Measurements from ENCODE around the gene POU2AF2.
"Not testable (repeated sequence)": the region's sequence is repeated elsewhere in the genome, so short reads cannot be mapped to it uniquely, and the experiment has no call there.

POU2AF2 gene

DNA sequence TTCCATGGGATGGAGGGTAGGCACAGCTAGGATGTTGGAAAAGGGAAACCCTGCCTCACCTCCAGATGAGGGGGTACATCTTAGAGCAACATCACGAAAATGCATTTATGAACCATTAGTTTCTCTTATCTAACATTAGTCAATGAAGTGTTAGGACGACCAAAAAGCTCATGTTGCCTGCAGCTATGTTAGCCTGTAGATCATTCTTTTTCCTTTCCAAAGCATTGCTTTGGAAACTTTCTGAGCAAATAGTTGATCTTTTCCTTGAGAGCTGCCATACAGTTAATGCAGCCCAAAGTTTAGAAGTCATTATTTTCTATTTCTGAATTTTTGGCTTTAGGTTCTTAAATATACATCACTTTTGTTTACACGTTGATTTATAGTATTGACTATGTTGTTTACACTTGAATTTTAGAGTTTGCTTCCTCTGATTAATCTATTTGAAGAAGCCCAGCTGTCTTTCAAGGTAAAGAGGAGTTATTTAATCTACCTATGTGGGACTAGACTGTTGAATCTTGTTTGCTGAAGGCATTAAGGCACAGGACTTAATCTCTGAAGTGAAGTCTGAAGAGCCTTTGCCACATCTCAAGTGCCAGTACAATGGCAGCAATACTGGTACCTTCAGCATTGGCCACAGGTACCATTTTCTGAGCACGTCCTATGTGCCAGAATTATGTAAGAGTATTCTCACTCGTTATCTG lies 63.8 kb downstream of the POU2AF2 start:
- Histone ChIP-seq H3K36me3 (ENCODE audit: control insufficient read depth in 2 of 2, insufficient read depth in 2 of 2, low read length in 2 of 2) (no peaks in the 10 kb centered on the region), H3K9ac (ENCODE audit: low read depth in 1 of 2, low read length in 2 of 2) (no peak overlapping the region), H3K4me3 (ENCODE audit: low read length in 2 of 2) (no peak overlapping the region), H3K27me3 (ENCODE audit: control insufficient read depth in 2 of 2, insufficient read depth in 2 of 2, low read length in 2 of 2) (no peaks in the 10 kb centered on the region), H3K27ac (ENCODE audit: low read depth in 2 of 2, low read length in 2 of 2) (peak overlapping the region; percentile 36 to 52), H3K9me3 (ENCODE audit: control insufficient read depth in 2 of 2, low read length in 2 of 2) (no peaks in the 10 kb centered on the region), H3K4me1 (ENCODE audit: control insufficient read depth in 2 of 2, insufficient read depth in 2 of 2, low read length in 2 of 2) (peaks cover 11 to 21% of the 10 kb centered on the region in 2 donors)

DNA sequence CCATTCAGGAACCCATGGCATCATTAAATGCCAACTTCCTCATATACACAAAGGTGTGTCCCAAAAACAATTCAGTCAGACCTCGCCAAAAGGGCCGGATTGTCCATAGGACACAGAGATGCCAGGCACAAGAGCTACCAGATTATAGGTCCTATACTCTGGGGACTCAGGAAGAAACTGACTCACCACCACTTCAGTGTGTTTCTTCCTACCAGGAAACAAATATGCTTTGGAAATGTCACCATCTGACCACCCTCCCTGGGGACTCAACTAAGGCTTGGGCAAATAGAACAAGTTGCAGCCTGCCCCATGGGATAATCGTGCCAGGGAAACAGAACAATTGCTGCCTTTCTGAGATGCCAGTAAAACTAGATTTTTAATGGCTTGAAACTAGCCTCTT lies 64.6 kb downstream of the POU2AF2 start:
- H3K27me3 ChIP-seq (ENCODE audit: control insufficient read depth in 2 of 2, insufficient read depth in 2 of 2, low read length in 2 of 2): no peaks in the 10 kb centered on the region
- H3K27ac ChIP-seq (ENCODE audit: low read depth in 2 of 2, low read length in 2 of 2): peak overlapping the region; percentile 36 to 52

DNA sequence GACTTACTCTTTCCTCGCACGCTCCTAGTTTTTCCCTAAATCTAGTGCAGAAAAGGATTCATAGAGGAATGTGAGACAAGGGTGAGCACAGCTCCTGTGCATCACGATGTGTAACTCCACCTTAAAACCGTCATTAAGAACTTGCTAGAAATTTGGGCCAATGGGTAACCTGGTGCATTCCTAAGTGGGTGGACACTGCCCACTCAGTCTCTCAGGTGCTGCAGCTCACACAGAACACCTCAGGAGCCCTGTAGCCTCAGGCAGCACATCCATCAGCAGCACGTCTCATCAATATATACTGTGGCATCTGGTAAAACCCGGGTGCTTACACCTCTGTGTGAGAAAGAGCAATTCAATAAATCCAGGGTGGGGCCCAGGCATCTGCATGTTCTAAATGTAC lies 65.2 kb downstream of the POU2AF2 start:
- H3K27ac ChIP-seq (ENCODE audit: low read depth in 2 of 2, low read length in 2 of 2): no peak overlapping the region
- H3K36me3 ChIP-seq (ENCODE audit: control insufficient read depth in 2 of 2, insufficient read depth in 2 of 2, low read length in 2 of 2): no peaks in the 10 kb centered on the region
- no peaks in the 10 kb centered on the region for H3K9me3 ChIP-seq (ENCODE audit: control insufficient read depth in 2 of 2, low read length in 2 of 2)
- H3K27me3 ChIP-seq (ENCODE audit: control insufficient read depth in 2 of 2, insufficient read depth in 2 of 2, low read length in 2 of 2): no peaks in the 10 kb centered on the region
- no peak overlapping the region for H3K4me3 ChIP-seq (ENCODE audit: low read length in 2 of 2)
- H3K4me1 ChIP-seq (ENCODE audit: control insufficient read depth in 2 of 2, insufficient read depth in 2 of 2, low read length in 2 of 2): peaks cover 11 to 21% of the 10 kb centered on the region in 2 donors
- H3K9ac ChIP-seq (ENCODE audit: low read depth in 1 of 2, low read length in 2 of 2): no peak overlapping the region

More for the DNA sequence above, 64.6 kb downstream of the POU2AF2 start:
- no peaks in the 10 kb centered on the region for H3K9me3 ChIP-seq (ENCODE audit: control insufficient read depth in 2 of 2, low read length in 2 of 2)
- H3K4me1 ChIP-seq (ENCODE audit: control insufficient read depth in 2 of 2, insufficient read depth in 2 of 2, low read length in 2 of 2): peaks cover 11 to 21% of the 10 kb centered on the region in 2 donors
- no peak overlapping the region for H3K4me3 ChIP-seq (ENCODE audit: low read length in 2 of 2)
- H3K9ac ChIP-seq (ENCODE audit: low read depth in 1 of 2, low read length in 2 of 2): no peak overlapping the region
- no peaks in the 10 kb centered on the region for H3K36me3 ChIP-seq (ENCODE audit: control insufficient read depth in 2 of 2, insufficient read depth in 2 of 2, low read length in 2 of 2)

DNA sequence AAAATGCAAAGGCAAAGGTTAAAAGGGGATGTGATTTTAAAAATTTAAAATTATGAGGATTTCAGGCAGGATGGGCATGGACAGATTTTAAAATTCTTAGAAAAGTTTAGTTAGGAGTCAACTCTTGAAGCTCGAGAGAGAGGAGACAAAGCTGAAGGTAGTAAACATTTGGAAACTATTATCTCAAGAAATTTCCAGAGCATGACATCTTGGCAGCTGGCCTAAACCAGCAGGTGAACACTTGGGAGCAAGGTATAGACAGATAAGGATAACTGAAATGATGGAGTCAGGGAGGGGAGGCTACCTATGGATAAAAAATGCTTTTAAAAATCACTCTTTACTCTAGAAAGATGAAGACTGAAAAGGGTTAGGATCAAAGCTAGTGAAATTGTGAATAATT lies 66.6 kb downstream of the POU2AF2 start:
- H3K4me1 ChIP-seq (ENCODE audit: control insufficient read depth in 2 of 2, insufficient read depth in 2 of 2, low read length in 2 of 2): peaks cover 11 to 21% of the 10 kb centered on the region in 2 donors
- no peaks in the 10 kb centered on the region for H3K36me3 ChIP-seq (ENCODE audit: control insufficient read depth in 2 of 2, insufficient read depth in 2 of 2, low read length in 2 of 2)
- no peak overlapping the region for H3K9ac ChIP-seq (ENCODE audit: low read depth in 1 of 2, low read length in 2 of 2)
- H3K27ac ChIP-seq (ENCODE audit: low read depth in 2 of 2, low read length in 2 of 2): no peak overlapping the region
- H3K27me3 ChIP-seq (ENCODE audit: control insufficient read depth in 2 of 2, insufficient read depth in 2 of 2, low read length in 2 of 2): no peaks in the 10 kb centered on the region
- no peaks in the 10 kb centered on the region for H3K9me3 ChIP-seq (ENCODE audit: control insufficient read depth in 2 of 2, low read length in 2 of 2)
- H3K4me3 ChIP-seq (ENCODE audit: low read length in 2 of 2): no peak overlapping the region

DNA sequence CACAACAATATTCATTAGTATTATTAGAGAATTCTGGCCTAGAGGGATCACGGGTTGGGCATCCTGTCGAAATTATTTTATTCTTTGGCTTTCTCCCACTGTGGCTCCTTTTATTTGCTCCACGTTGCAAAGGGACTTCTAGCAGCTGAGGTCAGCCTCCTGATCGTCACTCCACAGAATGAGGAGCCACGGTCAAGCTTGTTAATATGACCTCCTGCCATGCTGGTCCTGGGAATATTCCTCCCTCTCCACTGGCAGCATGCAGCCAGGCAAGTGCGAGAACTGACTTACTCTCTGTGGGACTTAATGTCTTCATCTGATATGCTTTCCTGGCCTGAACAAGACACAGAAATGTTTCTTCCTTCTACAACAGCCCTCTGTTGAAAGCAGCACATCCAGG lies 73.8 kb downstream of the POU2AF2 start:
- no peak overlapping the region for H3K4me3 ChIP-seq (ENCODE audit: low read length in 2 of 2)
- no peaks in the 10 kb centered on the region for H3K36me3 ChIP-seq (ENCODE audit: control insufficient read depth in 2 of 2, insufficient read depth in 2 of 2, low read length in 2 of 2)
- H3K27me3 ChIP-seq (ENCODE audit: control insufficient read depth in 2 of 2, insufficient read depth in 2 of 2, low read length in 2 of 2): no peaks in the 10 kb centered on the region
- H3K27ac ChIP-seq (ENCODE audit: low read depth in 2 of 2, low read length in 2 of 2): no peak overlapping the region
- no peaks in the 10 kb centered on the region for H3K9me3 ChIP-seq (ENCODE audit: control insufficient read depth in 2 of 2, low read length in 2 of 2)
- H3K9ac ChIP-seq (ENCODE audit: low read depth in 1 of 2, low read length in 2 of 2): no peak overlapping the region
- no peaks in the 10 kb centered on the region for H3K4me1 ChIP-seq (ENCODE audit: control insufficient read depth in 2 of 2, insufficient read depth in 2 of 2, low read length in 2 of 2)

DNA sequence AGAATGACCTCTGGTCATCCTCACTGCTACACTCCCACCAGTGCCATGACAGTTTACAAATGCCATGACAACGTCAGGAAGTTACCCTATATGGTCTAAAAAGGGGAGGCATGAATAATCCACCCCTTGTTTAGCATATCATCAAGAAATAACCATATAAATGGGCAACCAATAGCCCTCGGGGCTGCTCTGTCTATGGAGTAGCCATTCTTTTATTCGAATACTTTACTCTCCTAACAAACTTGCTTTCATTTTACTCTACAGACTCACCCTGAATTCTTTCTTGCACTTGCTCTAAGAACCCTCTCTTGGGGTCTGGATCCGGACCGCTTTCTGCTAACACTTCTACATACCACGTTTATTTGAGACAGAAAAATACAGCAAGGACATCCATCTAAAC lies 74.7 kb downstream of the POU2AF2 start:
- not testable (repeated sequence) for H3K4me3 ChIP-seq (ENCODE audit: low read length in 2 of 2); H3K27ac ChIP-seq (ENCODE audit: low read depth in 2 of 2, low read length in 2 of 2); H3K9me3 ChIP-seq (ENCODE audit: control insufficient read depth in 2 of 2, low read length in 2 of 2); H3K36me3 ChIP-seq (ENCODE audit: control insufficient read depth in 2 of 2, insufficient read depth in 2 of 2, low read length in 2 of 2); H3K27me3 ChIP-seq (ENCODE audit: control insufficient read depth in 2 of 2, insufficient read depth in 2 of 2, low read length in 2 of 2); H3K9ac ChIP-seq (ENCODE audit: low read depth in 1 of 2, low read length in 2 of 2); H3K4me1 ChIP-seq (ENCODE audit: control insufficient read depth in 2 of 2, insufficient read depth in 2 of 2, low read length in 2 of 2)

DNA sequence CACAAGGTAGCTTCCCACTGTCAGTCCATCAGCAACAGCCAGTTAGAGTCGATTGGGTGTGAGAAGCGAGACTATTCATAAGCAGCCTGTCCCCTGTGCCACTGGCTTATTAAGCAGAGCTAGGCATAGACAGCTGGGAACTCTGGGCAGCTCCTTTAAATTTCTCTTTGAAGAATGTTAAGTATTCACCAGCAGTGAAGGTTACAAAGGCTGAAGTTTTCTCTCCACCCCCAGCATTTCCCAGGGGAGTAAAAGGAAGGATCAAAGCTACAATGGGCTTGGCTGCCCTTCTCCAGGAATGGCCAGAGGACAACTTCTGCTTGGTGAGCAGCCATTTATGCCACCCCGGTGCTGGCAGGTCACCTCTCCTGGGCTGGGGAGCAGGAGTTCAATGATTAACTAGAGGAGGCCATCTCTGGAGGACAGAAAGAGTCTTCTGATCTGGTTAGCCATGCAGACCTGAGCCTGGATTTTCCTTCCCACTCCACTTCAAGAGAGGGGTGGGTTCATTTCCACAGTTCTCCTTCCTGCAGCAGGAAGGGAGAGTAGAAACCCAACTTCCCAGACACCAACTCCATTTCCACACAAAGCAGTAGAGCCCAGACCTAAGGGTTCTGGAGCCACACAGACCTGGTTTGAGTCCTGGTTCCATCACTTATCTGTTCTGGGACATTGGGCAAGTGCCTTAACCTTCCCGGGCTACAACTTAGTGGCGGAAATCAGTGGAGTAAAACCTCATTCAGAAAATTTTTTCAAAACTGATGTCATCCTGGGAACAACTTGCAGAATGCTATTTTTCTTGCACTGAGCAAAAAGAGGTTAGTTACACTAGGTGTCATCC lies 75.4 kb downstream of the POU2AF2 start:
- H3K27me3 ChIP-seq (ENCODE audit: control insufficient read depth in 2 of 2, insufficient read depth in 2 of 2, low read length in 2 of 2): no peaks in the 10 kb centered on the region
- no peak overlapping the region for H3K4me3 ChIP-seq (ENCODE audit: low read length in 2 of 2)
- no peaks in the 10 kb centered on the region for H3K36me3 ChIP-seq (ENCODE audit: control insufficient read depth in 2 of 2, insufficient read depth in 2 of 2, low read length in 2 of 2)
- H3K27ac ChIP-seq (ENCODE audit: low read depth in 2 of 2, low read length in 2 of 2): no peak overlapping the region
- H3K9me3 ChIP-seq (ENCODE audit: control insufficient read depth in 2 of 2, low read length in 2 of 2): no peaks in the 10 kb centered on the region
- H3K9ac ChIP-seq (ENCODE audit: low read depth in 1 of 2, low read length in 2 of 2): no peak overlapping the region
- H3K4me1 ChIP-seq (ENCODE audit: control insufficient read depth in 2 of 2, insufficient read depth in 2 of 2, low read length in 2 of 2): no peaks in the 10 kb centered on the region

DNA sequence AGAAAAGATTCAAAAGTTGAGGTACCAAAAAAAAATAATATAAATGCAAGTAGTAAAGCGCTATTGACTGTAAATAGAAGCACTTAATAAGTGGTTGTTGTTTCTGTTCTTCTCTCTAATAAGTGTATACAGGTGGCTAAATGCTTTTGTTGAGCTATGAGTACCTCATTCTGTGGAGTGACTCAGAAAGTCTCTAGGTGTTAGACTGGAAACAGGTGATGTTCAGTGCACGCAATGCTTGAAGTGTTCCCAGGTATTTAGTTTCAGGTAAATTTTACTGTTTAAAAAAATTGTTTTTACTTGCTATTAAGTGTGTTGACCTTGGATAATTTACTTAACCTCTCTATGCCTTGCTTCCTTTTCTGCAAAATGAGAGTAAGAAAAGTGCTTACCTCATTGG lies 77.0 kb downstream of the POU2AF2 start:
- Histone ChIP-seq H3K4me3 (ENCODE audit: low read length in 2 of 2) (no peak overlapping the region), H3K9ac (ENCODE audit: low read depth in 1 of 2, low read length in 2 of 2) (no peak overlapping the region), H3K4me1 (ENCODE audit: control insufficient read depth in 2 of 2, insufficient read depth in 2 of 2, low read length in 2 of 2) (no peaks in the 10 kb centered on the region), H3K36me3 (ENCODE audit: control insufficient read depth in 2 of 2, insufficient read depth in 2 of 2, low read length in 2 of 2) (no peaks in the 10 kb centered on the region), H3K27ac (ENCODE audit: low read depth in 2 of 2, low read length in 2 of 2) (no peak overlapping the region), H3K9me3 (ENCODE audit: control insufficient read depth in 2 of 2, low read length in 2 of 2) (no peaks in the 10 kb centered on the region), H3K27me3 (ENCODE audit: control insufficient read depth in 2 of 2, insufficient read depth in 2 of 2, low read length in 2 of 2) (no peaks in the 10 kb centered on the region)

DNA sequence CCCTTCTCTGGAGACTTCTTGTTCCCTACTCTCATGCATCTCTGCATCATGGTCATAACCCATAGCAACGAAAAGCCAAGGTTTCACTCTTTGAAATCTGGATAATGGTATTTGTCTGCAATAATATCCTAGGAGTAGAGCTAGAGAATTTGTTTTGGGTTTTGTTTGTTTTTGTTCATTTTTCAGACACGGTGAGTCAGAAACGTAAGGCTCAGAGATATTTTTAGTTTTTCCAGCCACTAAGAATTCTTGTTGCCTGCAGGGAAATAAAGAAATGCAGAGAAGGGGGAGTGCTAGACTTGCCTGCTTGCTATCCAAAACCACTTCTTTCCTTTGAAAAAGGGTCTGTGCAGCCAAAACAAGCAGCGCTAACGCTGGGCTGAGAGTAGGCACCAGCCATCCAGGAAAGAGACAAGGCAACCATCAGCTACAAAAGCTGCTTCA lies 78.8 kb downstream of the POU2AF2 start:
- Histone ChIP-seq H3K9ac (ENCODE audit: low read depth in 1 of 2, low read length in 2 of 2) (no peak overlapping the region), H3K27ac (ENCODE audit: low read depth in 2 of 2, low read length in 2 of 2) (no peak overlapping the region), H3K27me3 (ENCODE audit: control insufficient read depth in 2 of 2, insufficient read depth in 2 of 2, low read length in 2 of 2) (no peaks in the 10 kb centered on the region), H3K4me3 (ENCODE audit: low read length in 2 of 2) (no peak overlapping the region), H3K9me3 (ENCODE audit: control insufficient read depth in 2 of 2, low read length in 2 of 2) (no peaks in the 10 kb centered on the region), H3K36me3 (ENCODE audit: control insufficient read depth in 2 of 2, insufficient read depth in 2 of 2, low read length in 2 of 2) (no peaks in the 10 kb centered on the region), H3K4me1 (ENCODE audit: control insufficient read depth in 2 of 2, insufficient read depth in 2 of 2, low read length in 2 of 2) (no peaks in the 10 kb centered on the region)

DNA sequence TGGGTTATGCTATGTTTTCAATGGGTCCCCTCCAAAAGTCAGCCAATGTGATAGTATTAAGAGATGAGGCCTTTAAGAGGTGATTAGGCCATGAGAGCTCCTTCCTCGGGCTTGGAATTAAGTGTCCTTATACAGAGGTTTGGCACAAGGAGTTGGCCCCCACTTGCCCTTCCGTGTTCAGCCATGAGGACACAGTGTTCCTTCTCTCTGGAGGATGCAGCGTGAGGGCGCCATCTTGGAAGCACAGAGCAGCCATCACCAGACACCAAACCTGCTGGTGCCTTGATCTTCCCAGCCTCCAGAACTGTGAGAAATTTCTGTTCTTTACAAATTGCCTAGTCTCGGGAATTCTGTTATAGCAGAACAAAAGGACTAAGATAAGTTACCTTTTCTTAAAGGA lies 79.7 kb downstream of the POU2AF2 start:
- no peak overlapping the region for H3K4me3 ChIP-seq (ENCODE audit: low read length in 2 of 2)
- no peaks in the 10 kb centered on the region for H3K9me3 ChIP-seq (ENCODE audit: control insufficient read depth in 2 of 2, low read length in 2 of 2)
- H3K9ac ChIP-seq (ENCODE audit: low read depth in 1 of 2, low read length in 2 of 2): no peak overlapping the region
- H3K27ac ChIP-seq (ENCODE audit: low read depth in 2 of 2, low read length in 2 of 2): no peak overlapping the region
- H3K27me3 ChIP-seq (ENCODE audit: control insufficient read depth in 2 of 2, insufficient read depth in 2 of 2, low read length in 2 of 2): no peaks in the 10 kb centered on the region
- no peaks in the 10 kb centered on the region for H3K36me3 ChIP-seq (ENCODE audit: control insufficient read depth in 2 of 2, insufficient read depth in 2 of 2, low read length in 2 of 2)
- no peaks in the 10 kb centered on the region for H3K4me1 ChIP-seq (ENCODE audit: control insufficient read depth in 2 of 2, insufficient read depth in 2 of 2, low read length in 2 of 2)
